GM21529 (cell line): ENCODE measurements around the gene TBCE.

Source experiments
- ATAC-seq: cut with Tn5 transposase; IDR thresholded peaks from one replicate; pipeline ENCODE4 v1.9.1; 2021; ENCODE audit not compliant: unreplicated experiment

TBCE gene

GRCh38 chr1:235409042-235409820 lies 42.0 kb downstream of the TBCE start:
- ATAC-seq, result no peak

- no peak for ATAC-seq
Observed at GRCh38 chr1:235410467-235410866, 43.2 kb downstream of the TBCE start.

GRCh38 chr1:235411489-235412486 lies 44.6 kb downstream of the TBCE start:
- no peak for ATAC-seq

GRCh38 chr1:235415008-235415904 lies 48.0 kb downstream of the TBCE start:
- peak; percentile 70 for ATAC-seq

GRCh38 chr1:235416662-235417049 lies 49.4 kb downstream of the TBCE start:
- no peak for ATAC-seq

GRCh38 chr1:235417086-235417697 lies 50.0 kb downstream of the TBCE start:
- ATAC-seq, result no peak

- ATAC-seq, result no peak
Observed at GRCh38 chr1:235421751-235422150, 54.5 kb downstream of the TBCE start.

- ATAC-seq, result no peak
Observed at GRCh38 chr1:235423214-235423652, 56.0 kb downstream of the TBCE start.

GRCh38 chr1:235424092-235424491 lies 56.9 kb downstream of the TBCE start:
- ATAC-seq, result no peak

- no peak for ATAC-seq
Observed at GRCh38 chr1:235425357-235425756, 58.1 kb downstream of the TBCE start.

GRCh38 chr1:235426143-235426542 lies 58.9 kb downstream of the TBCE start:
- ATAC-seq, result no peak

- no peak for ATAC-seq
Observed at GRCh38 chr1:235426680-235427079, 59.5 kb downstream of the TBCE start.

- no peak for ATAC-seq
Observed at GRCh38 chr1:235427447-235427846, 60.2 kb downstream of the TBCE start.

- no peak for ATAC-seq
Observed at GRCh38 chr1:235429143-235429542, 61.9 kb downstream of the TBCE start.

GRCh38 chr1:235430991-235431390 lies 63.8 kb downstream of the TBCE start:
- no peak for ATAC-seq

- ATAC-seq, result no peak
Observed at GRCh38 chr1:235434001-235434400, 66.8 kb downstream of the TBCE start.

GRCh38 chr1:235441159-235441685 lies 74.0 kb downstream of the TBCE start:
- no peak for ATAC-seq

- ATAC-seq, result no peak
Observed at GRCh38 chr1:235442788-235443429, 75.7 kb downstream of the TBCE start.

- no peak for ATAC-seq
Observed at GRCh38 chr1:235448616-235449015, 81.4 kb downstream of the TBCE start.

GRCh38 chr1:235450433-235450832 lies 83.2 kb downstream of the TBCE start:
- no peak for ATAC-seq
